Ishikawa (cell line): ENCODE results near the gene RNF144B.

Experiments
- CEBPB ChIP-seq: IDR thresholded peaks from 2 replicates; pipeline ENCODE4 v1.6.1; 2012
- CREB1 ChIP-seq: IDR thresholded peaks from 2 replicates; pipeline ENCODE4 v1.6.1; 2012; ENCODE audit warnings: low read depth
- EGR1 ChIP-seq: IDR thresholded peaks from 2 replicates; pipeline ENCODE4 v1.6.1; 2012
- EP300 ChIP-seq: IDR thresholded peaks from 2 replicates; pipeline ENCODE4 v1.6.1; 2012; ENCODE audit warnings: borderline replicate concordance
- FOXM1 ChIP-seq: IDR thresholded peaks from 2 replicates; pipeline ENCODE4 v1.6.1; 2012; ENCODE audit warnings: low read depth, borderline replicate concordance
- MAX ChIP-seq: IDR thresholded peaks from 2 replicates; pipeline ENCODE4 v1.6.1; 2012
- NFIC ChIP-seq: IDR thresholded peaks from 2 replicates; pipeline ENCODE4 v1.6.1; 2012
- RAD21 ChIP-seq: IDR thresholded peaks from 2 replicates; pipeline ENCODE4 v1.6.1; 2012; ENCODE audit warnings: low read depth
- REST ChIP-seq: IDR thresholded peaks from 2 replicates; pipeline ENCODE4 v1.6.1; 2012; ENCODE audit warnings: low read depth, mild to moderate bottlenecking
- TAF1 ChIP-seq: IDR thresholded peaks from 2 replicates; pipeline ENCODE4 v1.6.1; 2012; ENCODE audit warnings: low read depth, mild to moderate bottlenecking
- TCF12 ChIP-seq: IDR thresholded peaks from 2 replicates; pipeline ENCODE4 v1.6.1; 2012; ENCODE audit warnings: low read depth
- TEAD4 ChIP-seq: IDR thresholded peaks from 2 replicates; pipeline ENCODE4 v1.6.1; 2012
- USF1 ChIP-seq: IDR thresholded peaks from 2 replicates; pipeline ENCODE4 v1.6.1; 2012
- YY1 ChIP-seq: IDR thresholded peaks from 2 replicates; pipeline ENCODE4 v1.6.1; 2012; ENCODE audit warnings: low read depth
- ZBTB7A ChIP-seq: IDR thresholded peaks from 2 replicates; pipeline ENCODE4 v1.6.1; 2012; ENCODE audit warnings: low read depth

The RNF144B gene

GRCh38 chr6:18501663-18502013 is 114.5 kb downstream of the RNF144B start:
- TF ChIP-seq RAD21: no peak
- TF ChIP-seq EP300: no peak
- TF ChIP-seq NFIC: no peak
- no peak for TF ChIP-seq TEAD4
- no peak for TF ChIP-seq REST
- no peak for TF ChIP-seq CEBPB
- TF ChIP-seq CREB1: no peak
- TF ChIP-seq MAX: no peak
- no peak for TF ChIP-seq ZBTB7A
- TF ChIP-seq YY1: no peak
- TF ChIP-seq FOXM1: no peak
- no peak for TF ChIP-seq TAF1
- TF ChIP-seq USF1: no peak
- no peak for TF ChIP-seq TCF12
- TF ChIP-seq EGR1: no peak

GRCh38 chr6:18503206-18503592 is 116.0 kb downstream of the RNF144B start:
- TF ChIP-seq TAF1 (no peak), TEAD4 (no peak), NFIC (no peak), CEBPB (no peak), USF1 (no peak), EP300 (no peak)

- TF ChIP-seq CREB1 (no peak), FOXM1 (peak; percentile 15; the same call in 1 of the 2 replicates), EP300 (no peak), CEBPB (no peak), REST (no peak), NFIC (no peak), ZBTB7A (no peak), MAX (no peak; the same call in 1 of the 2 replicates), RAD21 (peak; percentile 100), EGR1 (no peak), YY1 (peak; percentile 38; the same call in 1 of the 2 replicates), TCF12 (no peak), USF1 (no peak)
Measured at GRCh38 chr6:18503593-18504231, 116.6 kb downstream of the RNF144B start.

GRCh38 chr6:18504232-18504596 is 117.1 kb downstream of the RNF144B start:
- TF ChIP-seq FOXM1 (0 out of 2 replicates have a peak, but pooled peaks have one; percentile 1), TEAD4 (no peak)

GRCh38 chr6:18506382-18507017 is 119.3 kb downstream of the RNF144B start:
- TF ChIP-seq YY1 (no peak), ZBTB7A (no peak)

GRCh38 chr6:18507018-18507415 is 119.9 kb downstream of the RNF144B start:
- TF ChIP-seq FOXM1 (no peak), CREB1 (no peak), TAF1 (no peak), MAX (no peak), TCF12 (no peak)
